IPS-18c (cell line): ENCODE data around the gene COMT.

Source experiments
- H3K4me3 ChIP-seq: 2 replicates; pipeline ENCODE4 v1.7.0; 2013; ENCODE audit warnings: low read depth, mild to moderate bottlenecking, low read length, moderate library complexity; ENCODE audit not compliant: insufficient read depth
- H3K9me3 ChIP-seq: one replicate; pipeline ENCODE4 v1.6.1; 2013; ENCODE audit warnings: mild to moderate bottlenecking, low read length, moderate library complexity; ENCODE audit not compliant: control insufficient read depth, insufficient read depth

The COMT gene

DNA sequence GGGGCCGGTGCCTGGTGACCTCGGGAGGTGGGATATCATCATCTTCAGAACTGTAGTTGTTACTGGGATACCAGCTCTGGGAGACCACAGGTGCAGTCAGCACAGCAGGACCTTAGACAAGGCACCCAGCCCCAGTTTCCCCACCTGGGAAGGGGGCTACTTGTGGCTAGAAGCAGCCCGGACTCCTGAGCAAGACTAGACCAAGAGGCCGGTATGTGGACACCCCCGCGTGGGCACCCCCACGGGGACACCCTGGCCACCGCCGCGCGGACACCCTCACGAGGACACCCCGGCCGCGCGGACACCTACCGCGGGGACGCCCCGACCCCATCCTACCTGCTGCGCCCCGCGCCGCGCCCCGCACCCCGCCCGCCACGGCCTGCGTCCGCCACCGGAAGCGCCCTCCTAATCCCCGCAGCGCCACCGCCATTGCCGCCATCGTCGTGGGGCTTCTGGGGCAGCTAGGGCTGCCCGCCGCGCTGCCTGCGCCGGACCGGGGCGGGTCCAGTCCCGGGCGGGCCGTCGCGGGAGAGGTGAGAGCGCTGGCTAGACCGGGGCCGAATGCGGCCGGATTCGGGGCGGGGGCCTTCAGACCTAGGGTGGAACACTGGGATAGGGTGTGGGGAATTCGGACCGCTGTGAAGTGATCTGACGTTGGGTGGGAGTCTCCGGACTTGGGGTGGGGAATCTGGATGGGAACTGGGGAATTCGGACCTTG is at the start of gene COMT, which contains the start of gene TXNRD2:
TSS of gene COMT (plus strand) at position 408 of the 718 bp plus-strand sequence. CDS start 20,755 bp downstream, outside the sequence.
TSS of gene TXNRD2 (minus strand) at position 454 of the 718 bp plus-strand sequence. CDS start at position 439, 15 bp downstream.
- H3K9me3 ChIP-seq: no peaks in the 10 kb centered on the region
- H3K4me3 ChIP-seq: peak within 1 kb of the TSS; percentile 45

DNA sequence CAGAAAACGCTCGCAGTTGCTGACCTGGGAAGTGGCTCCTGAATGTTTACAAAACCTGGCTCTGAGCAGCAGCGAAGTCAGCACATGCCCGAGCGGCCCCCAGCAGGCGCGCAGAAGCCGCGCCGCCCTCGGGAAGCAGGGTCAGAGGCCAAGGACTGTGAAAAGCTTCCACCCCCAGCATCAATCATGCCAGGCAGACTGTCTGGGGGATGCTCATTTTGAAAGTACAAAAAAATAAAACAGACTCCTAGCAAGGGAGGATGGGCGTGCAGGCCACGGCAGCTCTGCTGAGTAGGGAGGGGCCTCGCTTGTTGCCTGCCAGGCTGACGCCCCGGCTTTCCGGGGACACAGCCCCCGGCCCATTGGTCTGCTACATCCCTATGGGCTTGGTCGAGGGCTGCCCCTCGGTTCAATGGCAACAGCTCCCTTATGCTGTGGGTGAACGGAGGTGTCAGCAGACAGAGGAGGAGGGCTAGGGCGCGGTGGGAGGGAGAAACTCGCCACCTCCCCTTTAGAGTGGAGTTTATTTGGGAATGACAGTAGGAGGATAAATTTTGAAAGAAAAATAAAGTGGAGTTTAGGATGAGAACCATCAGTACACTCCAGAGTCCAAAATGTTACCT is 49.2 kb upstream of the COMT start:
- Histone ChIP-seq H3K4me3 (no peak overlapping the region), H3K9me3 (no peaks in the 10 kb centered on the region)

DNA sequence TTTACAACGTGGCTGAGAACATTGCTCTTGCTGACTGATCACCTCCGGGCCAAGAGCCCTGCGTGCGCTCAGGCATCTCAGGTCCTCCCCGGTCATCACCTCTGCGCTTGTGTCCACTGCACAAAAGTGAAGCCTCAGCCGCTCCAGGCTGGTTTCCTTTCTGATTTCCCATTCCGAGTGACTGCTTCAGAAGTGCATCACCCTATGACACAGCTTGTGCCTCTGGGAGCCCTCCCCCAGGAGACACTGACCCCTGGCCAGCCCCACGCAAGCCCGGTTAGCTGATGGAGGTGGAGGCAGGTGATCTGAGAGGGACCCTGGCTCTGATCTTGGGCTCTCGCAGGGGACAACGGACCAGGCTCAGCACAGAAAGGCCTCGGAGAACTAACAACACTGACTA is 48.6 kb upstream of the COMT start:
- Histone ChIP-seq H3K4me3 (no peak overlapping the region), H3K9me3 (no peaks in the 10 kb centered on the region)

- no peaks in the 10 kb centered on the region for H3K9me3 ChIP-seq
- H3K4me3 ChIP-seq: no peak overlapping the region
These were observed 48.2 kb upstream of the COMT start for GRCh38 chr22:19893363-19893762.

DNA sequence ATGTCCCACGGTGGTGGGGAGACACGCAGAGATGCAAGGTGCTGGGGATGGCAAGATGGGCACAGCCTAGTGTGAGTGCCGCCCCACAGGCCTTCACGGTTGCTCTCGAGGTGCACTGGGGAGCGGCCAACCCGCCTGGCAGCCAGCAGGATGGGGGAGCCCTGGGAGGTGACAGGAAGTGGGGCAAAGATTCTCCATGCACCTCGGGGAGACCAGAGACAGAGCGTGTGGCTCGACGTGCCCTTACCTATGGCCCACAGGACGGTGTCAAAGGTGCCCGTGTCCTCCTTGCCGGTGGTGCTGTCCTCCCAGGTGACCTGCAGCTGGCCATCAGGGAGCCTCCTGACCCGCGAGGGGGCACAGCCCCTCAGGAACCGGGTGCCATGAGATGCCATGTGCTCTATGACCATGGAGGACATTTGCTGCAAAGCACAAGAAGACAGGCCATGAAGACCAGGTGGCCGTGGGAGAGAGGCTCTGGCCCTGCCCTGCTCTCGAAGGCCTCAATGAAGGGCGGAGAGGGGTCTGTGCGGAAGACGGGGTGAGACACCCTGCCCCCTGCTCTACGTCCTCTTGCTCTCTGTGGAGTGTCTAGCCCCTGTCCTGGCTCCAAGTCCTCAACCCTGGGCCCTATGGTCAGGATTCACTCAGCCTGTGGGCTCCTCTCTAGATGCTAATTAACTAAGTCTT is 46.3 kb upstream of the COMT start:
- H3K9me3 ChIP-seq: no peaks in the 10 kb centered on the region
- H3K4me3 ChIP-seq: no peak overlapping the region

GRCh38 chr22:19896665-19897355 is 44.8 kb upstream of the COMT start:
- Histone ChIP-seq H3K4me3 (no peak overlapping the region), H3K9me3 (no peaks in the 10 kb centered on the region)

DNA sequence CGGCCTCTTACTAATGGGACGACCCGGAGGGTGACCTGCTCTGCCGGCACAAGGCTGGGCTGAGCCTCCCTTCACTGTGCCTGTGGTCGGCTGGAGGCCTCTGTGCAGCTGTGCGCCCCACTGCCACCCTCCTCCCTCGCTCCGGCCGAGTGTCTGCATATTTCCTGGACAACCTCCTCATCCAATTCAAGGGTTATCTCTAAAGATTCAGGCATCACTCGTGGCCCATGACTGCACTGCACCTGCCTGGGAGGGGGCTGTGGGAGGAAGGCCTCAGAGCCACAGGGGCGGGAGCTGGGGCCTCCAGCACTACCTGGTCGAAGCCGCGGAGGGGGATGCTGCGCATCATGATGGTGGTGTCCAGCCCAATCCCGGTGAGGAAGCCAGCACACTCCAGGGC is 43.8 kb upstream of the COMT start:
- Histone ChIP-seq H3K9me3 (no peaks in the 10 kb centered on the region), H3K4me3 (no peak overlapping the region)

- Histone ChIP-seq H3K4me3 (no peak overlapping the region), H3K9me3 (no peaks in the 10 kb centered on the region)
These were observed 43.4 kb upstream of the COMT start for GRCh38 chr22:19898145-19898544.

GRCh38 chr22:19898831-19899567 is 42.6 kb upstream of the COMT start:
- Histone ChIP-seq H3K4me3 (no peak overlapping the region), H3K9me3 (no peaks in the 10 kb centered on the region)

DNA sequence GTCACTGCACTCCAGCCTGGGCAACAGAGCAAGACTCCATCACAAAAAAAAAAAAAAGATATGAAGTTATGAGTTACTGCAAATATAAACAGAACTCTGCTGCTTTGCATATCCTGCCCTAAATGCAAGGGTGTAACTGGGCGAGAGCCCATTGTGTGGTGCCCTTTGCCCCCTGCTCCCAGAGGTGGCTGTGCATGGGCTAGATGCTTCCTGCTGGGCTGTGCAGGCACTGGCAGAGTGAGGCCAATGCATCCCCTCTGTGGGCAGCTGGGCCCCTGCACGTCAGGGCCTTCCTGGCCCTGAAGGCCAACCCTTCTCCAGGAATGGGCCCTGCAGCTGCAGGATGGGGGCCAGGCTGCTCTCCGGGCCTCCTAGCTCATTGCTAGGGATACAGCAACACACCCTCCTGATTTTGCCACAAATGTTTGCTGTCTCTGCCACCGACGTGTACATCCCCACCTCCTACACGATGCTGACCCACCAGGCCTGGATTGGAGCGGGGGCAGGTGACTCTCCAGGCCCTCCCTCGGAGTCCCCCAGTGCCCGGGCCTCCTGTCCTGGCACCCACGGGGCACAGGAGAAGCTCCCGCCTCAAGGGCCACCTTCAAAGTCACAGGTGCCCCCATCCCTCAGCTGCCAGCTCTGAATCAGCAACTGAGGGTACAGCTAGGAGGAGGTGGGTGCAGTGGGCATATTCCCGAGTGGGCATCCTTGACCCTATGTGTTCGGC is 40.7 kb upstream of the COMT start:
- Histone ChIP-seq H3K4me3 (no peak overlapping the region), H3K9me3 (no peaks in the 10 kb centered on the region)

DNA sequence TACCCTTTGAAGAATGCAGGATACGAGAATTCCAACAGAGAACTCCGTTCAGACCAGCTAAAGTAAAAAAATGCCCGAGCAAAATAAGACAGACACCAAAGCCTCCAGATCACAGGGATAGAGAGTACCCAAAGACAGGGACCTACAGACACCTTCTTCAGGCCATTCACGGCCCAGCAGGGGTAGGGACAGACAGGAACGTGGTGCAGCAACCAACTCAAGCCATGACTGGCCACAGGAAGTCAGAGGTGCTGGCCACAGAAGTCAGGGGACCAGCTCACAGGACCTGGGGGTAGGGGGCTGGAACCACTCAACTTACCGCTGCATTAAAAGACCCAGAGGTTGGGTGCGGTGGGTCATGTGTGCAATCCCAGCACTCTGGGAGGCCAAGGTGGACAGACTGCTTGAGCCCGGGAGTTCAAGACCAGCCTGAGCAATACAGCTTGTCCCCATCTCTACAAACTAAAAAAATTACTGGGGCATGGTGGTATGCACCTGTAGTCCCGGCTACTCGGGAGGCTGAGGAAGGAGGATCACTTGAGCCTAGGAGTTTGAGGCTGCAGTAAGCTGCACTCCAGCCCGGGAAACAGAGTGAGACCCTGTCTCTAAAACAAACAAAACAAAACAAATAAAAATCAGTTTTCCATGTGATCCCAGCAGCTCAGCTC is 39.9 kb upstream of the COMT start:
- Histone ChIP-seq H3K4me3 (no peak overlapping the region), H3K9me3 (no peaks in the 10 kb centered on the region)

- Histone ChIP-seq H3K9me3 (no peaks in the 10 kb centered on the region), H3K4me3 (no peak overlapping the region)
These were observed 39.3 kb upstream of the COMT start for GRCh38 chr22:19902245-19902715.

DNA sequence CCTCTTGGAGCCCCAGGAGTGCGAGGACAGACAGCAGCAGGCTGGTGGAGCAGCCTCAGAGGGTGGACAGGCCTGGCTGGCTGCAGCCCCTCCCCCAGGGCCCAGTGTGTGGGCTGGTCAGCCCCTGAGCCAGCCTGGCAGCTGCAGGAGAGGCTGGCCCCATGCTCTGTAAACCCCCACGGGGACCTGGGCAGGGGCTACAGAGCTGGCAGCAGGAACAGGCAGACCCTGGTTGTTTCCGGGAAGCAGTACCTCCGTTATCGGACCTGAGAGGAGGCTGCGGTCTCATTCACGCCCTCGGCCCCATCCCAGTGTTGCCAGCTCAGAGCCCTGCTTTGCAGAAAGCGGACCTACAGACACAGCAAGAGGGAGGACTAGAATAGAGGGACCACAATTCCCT is 38.5 kb upstream of the COMT start:
- Histone ChIP-seq H3K9me3 (no peaks in the 10 kb centered on the region), H3K4me3 (no peak overlapping the region)

GRCh38 chr22:19903513-19903912 is 38.1 kb upstream of the COMT start:
- Histone ChIP-seq H3K9me3 (no peaks in the 10 kb centered on the region), H3K4me3 (no peak overlapping the region)

DNA sequence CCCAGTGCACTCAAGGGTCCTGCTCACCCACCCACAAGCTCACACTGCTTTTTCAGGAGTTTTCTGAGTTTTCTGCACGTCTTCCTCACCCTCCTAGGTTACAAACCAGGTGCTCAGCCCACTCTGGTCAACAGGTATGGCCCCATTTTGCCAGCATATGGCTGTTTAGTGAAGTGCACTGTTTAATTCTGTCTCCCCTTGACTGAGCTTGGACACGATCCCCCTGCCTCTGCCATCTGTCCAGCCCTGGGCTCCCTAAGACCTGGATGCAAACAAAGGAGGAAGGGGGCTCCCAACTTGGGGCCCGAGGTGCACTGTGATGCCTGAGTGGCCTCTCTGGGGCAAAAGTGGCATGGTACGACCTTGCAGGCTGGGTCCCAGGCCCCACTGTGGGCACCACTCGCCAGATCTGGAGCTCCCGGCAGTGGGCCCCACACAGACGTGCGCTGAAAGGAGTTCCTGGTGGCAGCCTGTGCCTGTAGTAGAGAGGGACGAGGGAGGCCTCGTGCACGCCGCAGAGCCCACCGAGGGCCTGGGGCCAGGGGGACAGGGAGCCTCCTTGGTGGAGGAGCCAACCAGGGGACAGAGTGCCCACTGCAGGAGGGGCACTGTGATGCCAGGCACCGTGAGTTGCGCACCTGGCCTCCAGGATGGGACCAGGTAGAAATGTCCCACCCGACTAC is 37.3 kb upstream of the COMT start:
- no peaks in the 10 kb centered on the region for H3K9me3 ChIP-seq

More for the DNA sequence above, 37.3 kb upstream of the COMT start:
- no peak overlapping the region for H3K4me3 ChIP-seq
